ENCODE data around the gene PIGR. TPM values are rescaled to one million over a fixed set of nuclear protein-coding genes. Genes with fewer than 3 reads are reported as not detected.
A peak's percentile ranks its signal among the peaks of the same experiment; 100 is the strongest.
"Not testable (repeated sequence)": the region's sequence is repeated elsewhere in the genome, so short reads cannot be mapped to it uniquely, and the experiment has no call there.

Gene PIGR
- total RNA-seq, 2 experiments from 2014 or later = 0.07 TPM; not detected in 1

GRCh38 chr1:206925106-206925736 is 21.0 kb downstream of the PIGR start:
- Mint-ChIP-seq H3K4me3 (no peak overlapping the region), H3K27ac (no peak overlapping the region), H3K4me1 (ENCODE audit: low read depth) (peaks cover 41% of the 10 kb centered on the region), H3K27me3 (no peaks in the 10 kb centered on the region), H3K9me3 (no peaks in the 10 kb centered on the region), H3K36me3 (ENCODE audit: low read depth) (peaks cover 10% of the 10 kb centered on the region)
- no peak for TF ChIP-seq CTCF (IDR thresholded peaks at IDR 0.05)
- DNase-seq (peak; percentile 93), ATAC-seq (peak; percentile 67)
- ChIA-PET POLR2A (interaction anchor here (1.0 to 1.2 kb wide), 5 partner anchors 8 to 58 kb away, joined by 3 to 6 read pairs (median 4); no protein-coding TSS in a partner anchor), CTCF (interaction anchor here (0.6 to 13.5 kb wide), 14 partner anchors 8 to 1020 kb away, joined by 3 to 289 read pairs (median 4); partner anchors contain the start of gene FCMR)
- intact Hi-C loops (cut with micrococcal nuclease) = no loop called here

GRCh38 chr1:206924592-206925105 is 21.6 kb downstream of the PIGR start:
- Mint-ChIP-seq H3K27me3 (no peaks in the 10 kb centered on the region), H3K9me3 (no peaks in the 10 kb centered on the region), H3K4me3 (no peak overlapping the region), H3K36me3 (ENCODE audit: low read depth) (peaks cover 15% of the 10 kb centered on the region), H3K4me1 (ENCODE audit: low read depth) (peaks cover 35% of the 10 kb centered on the region), H3K27ac (no peak overlapping the region)
- TF ChIP-seq CTCF (IDR thresholded peaks at IDR 0.05) = no peak
- CTCF ChIA-PET = interaction anchor here (0.6 to 13.5 kb wide), 12 partner anchors 7 to 1021 kb away, joined by 3 to 289 read pairs (median 4); partner anchors contain the start of gene FCMR
- POLR2A ChIA-PET = interaction anchor here (1.0 to 1.2 kb wide), 5 partner anchors 8 to 59 kb away, joined by 3 to 6 read pairs (median 4); no protein-coding TSS in a partner anchor
- ATAC-seq = peak; percentile 5
- DNase-seq = peak; percentile 68
- intact Hi-C loops (cut with micrococcal nuclease) = no loop called here

- POLR2A ChIA-PET; intact Hi-C loops (cut with micrococcal nuclease); H3K27me3 Mint-ChIP-seq; DNase-seq; ATAC-seq; H3K9me3 Mint-ChIP-seq; H3K27ac Mint-ChIP-seq; H3K4me3 Mint-ChIP-seq: not testable (repeated sequence)
- peaks cover 32% of the 10 kb centered on the region for H3K4me1 Mint-ChIP-seq (ENCODE audit: low read depth)
- CTCF ChIA-PET = interaction anchor here (0.7 to 13.5 kb wide), 6 partner anchors 7 to 291 kb away, joined by 3 to 289 read pairs (median 9); partner anchors contain the start of gene FCMR
- H3K36me3 Mint-ChIP-seq (ENCODE audit: low read depth) = peaks cover 15% of the 10 kb centered on the region
Observed at GRCh38 chr1:206923961-206924557, 22.2 kb downstream of the PIGR start.

GRCh38 chr1:206923009-206923960 is 23.0 kb downstream of the PIGR start:
- no peak overlapping the region for H3K4me3 Mint-ChIP-seq
- intact Hi-C loops (cut with micrococcal nuclease) = no loop called here
- peaks cover 32% of the 10 kb centered on the region for H3K4me1 Mint-ChIP-seq (ENCODE audit: low read depth)
- ATAC-seq (peak; percentile 67), DNase-seq (peak; percentile 92)
- POLR2A ChIA-PET = interaction anchor here (0.6 to 2.5 kb wide), 5 partner anchors 10 to 207 kb away, joined by 3 to 15 read pairs (median 6); no protein-coding TSS in a partner anchor
- H3K36me3 Mint-ChIP-seq (ENCODE audit: low read depth) = peaks cover 20% of the 10 kb centered on the region
- H3K27ac Mint-ChIP-seq = no peak overlapping the region
- no peaks in the 10 kb centered on the region for H3K9me3 Mint-ChIP-seq
- TF ChIP-seq CTCF (IDR thresholded peaks at IDR 0.05) = no peak
- CTCF ChIA-PET = interaction anchor here (1.5 to 12.9 kb wide), 4 partner anchors 8 to 259 kb away, joined by 6 to 289 read pairs (median 34); partner anchors contain the start of gene IL20
- no peaks in the 10 kb centered on the region for H3K27me3 Mint-ChIP-seq

GRCh38 chr1:206922524-206922923 is 23.7 kb downstream of the PIGR start:
- CTCF ChIA-PET = interaction anchor here (1.5 to 12.9 kb wide), 10 partner anchors 8 to 259 kb away, joined by 4 to 289 read pairs (median 8); partner anchors contain the start of gene IL20
- intact Hi-C loops (cut with micrococcal nuclease) = no loop called here
- POLR2A ChIA-PET = interaction anchor here (0.8 to 2.5 kb wide), 6 partner anchors 13 to 399 kb away, joined by 3 to 15 read pairs (median 5); partner anchors contain the start of gene CD55
- Mint-ChIP-seq H3K27me3 (no peaks in the 10 kb centered on the region), H3K36me3 (ENCODE audit: low read depth) (peaks cover 26% of the 10 kb centered on the region), H3K9me3 (no peaks in the 10 kb centered on the region), H3K4me1 (ENCODE audit: low read depth) (peaks cover 31% of the 10 kb centered on the region), H3K27ac (no peak overlapping the region), H3K4me3 (no peak overlapping the region)
- no peak for TF ChIP-seq CTCF (IDR thresholded peaks at IDR 0.05)
- DNase-seq (no peak), ATAC-seq (no peak)

Data from activated CD8-positive, alpha-beta T cell treated with anti-CD3 and anti-CD28 coated beads for 36 hours (primary cell).